NCI-H446 treated with DMSO at 0.1 percent for 48 hours (cell line): ENCODE data around the gene YBX2.
"Not testable (repeated sequence)": the region's sequence is repeated elsewhere in the genome, so short reads cannot be mapped to it uniquely, and the experiment has no call there.

ENCODE experiments used
- DNase-seq: peaks from one replicate; lab custom pipeline; 2025; lab: John Stamatoyannopoulos, UW

YBX2 gene

GRCh38 chr17:7294614-7295153, at the start of gene YBX2:
Gene YBX2 (minus strand): TSS chr17:7294639. CDS start chr17:7294500, 139 bp downstream.
- peak; percentile 74 for DNase-seq

GRCh38 chr17:7343250-7343649, 48.8 kb upstream of the YBX2 start:
- DNase-seq, result no peak

GRCh38 chr17:7341842-7342241, 47.4 kb upstream of the YBX2 start:
- no peak for DNase-seq

- no peak for DNase-seq
These were observed 45.7 kb upstream of the YBX2 start for GRCh38 chr17:7340179-7340578.

- not testable (repeated sequence) for DNase-seq
These were observed 43.2 kb upstream of the YBX2 start for GRCh38 chr17:7337600-7337999.

GRCh38 chr17:7336240-7337175, 42.1 kb upstream of the YBX2 start, which contains the start of gene ACAP1:
Gene ACAP1 (plus strand): TSS chr17:7336529. CDS start chr17:7336735, 206 bp downstream.
- DNase-seq, result no peak

- not testable (repeated sequence) for DNase-seq
These were observed 41.3 kb upstream of the YBX2 start for GRCh38 chr17:7335765-7336164.

- no peak for DNase-seq
These were observed 40.6 kb upstream of the YBX2 start for GRCh38 chr17:7334938-7335538.

- not testable (repeated sequence) for DNase-seq
These were observed 38.2 kb upstream of the YBX2 start for GRCh38 chr17:7332600-7333069.

GRCh38 chr17:7332111-7332510, 37.7 kb upstream of the YBX2 start:
- DNase-seq, result no peak

GRCh38 chr17:7330638-7331015, 36.2 kb upstream of the YBX2 start:
- no peak for DNase-seq

- DNase-seq, result peak; percentile 56
These were observed 35.7 kb upstream of the YBX2 start for GRCh38 chr17:7329997-7330637.

GRCh38 chr17:7329374-7329996, 35.0 kb upstream of the YBX2 start:
- peak; percentile 98 for DNase-seq

GRCh38 chr17:7328840-7329373, 34.5 kb upstream of the YBX2 start, which contains the start of gene NEURL4:
Gene NEURL4 (minus strand): TSS chr17:7329335. CDS start chr17:7329312, 23 bp downstream.
- DNase-seq, result no peak

GRCh38 chr17:7328009-7328408, 33.6 kb upstream of the YBX2 start:
- DNase-seq, result no peak

- DNase-seq, result no peak
These were observed 33.1 kb upstream of the YBX2 start for GRCh38 chr17:7327501-7327900.

GRCh38 chr17:7327056-7327455, 32.6 kb upstream of the YBX2 start:
- DNase-seq, result no peak

GRCh38 chr17:7326186-7326585, 31.7 kb upstream of the YBX2 start:
- DNase-seq, result no peak

- no peak for DNase-seq
These were observed 30.6 kb upstream of the YBX2 start for GRCh38 chr17:7325031-7325528.

- DNase-seq, result no peak
These were observed 30.0 kb upstream of the YBX2 start for GRCh38 chr17:7324438-7324779.

- no peak for DNase-seq
These were observed 29.4 kb upstream of the YBX2 start for GRCh38 chr17:7323731-7324437.
